Testis (tissue), 3 donors: ENCODE results near the gene GPRASP3. TPM values are rescaled to one million over a fixed set of nuclear protein-coding genes. Genes with fewer than 3 reads are reported as not detected.
"Not testable (repeated sequence)": the region's sequence is repeated elsewhere in the genome, so short reads cannot be mapped to it uniquely, and the experiment has no call there.

ENCODE experiments used
- DNase-seq: peaks from one replicate; pipeline ENCODE4 v3.0.0-alpha.2; 2019
- H3K27ac ChIP-seq, 2 donors: fragments of 200-600 bp; sonication (generic); one replicate each; pipeline ENCODE4 v1.5.1; 2019
- H3K27me3 ChIP-seq: fragments of 200-600 bp; sonication (generic); one replicate; pipeline ENCODE4 v1.5.1; 2019
- H3K36me3 ChIP-seq: fragments of 200-600 bp; sonication (generic); one replicate; pipeline ENCODE4 v1.5.1; 2017; ENCODE audit warnings: low read depth; ENCODE audit errors: missing control alignments
- H3K4me1 ChIP-seq: fragments of 200-600 bp; sonication (generic); one replicate; pipeline ENCODE4 v1.5.1; 2019
- H3K4me3 ChIP-seq, 2 donors: fragments of 200-600 bp; sonication (generic); one replicate each; pipeline ENCODE4 v1.5.1; 2017 to 2019
- H3K9me3 ChIP-seq: fragments of 200-600 bp; sonication (generic); one replicate; pipeline ENCODE4 v1.5.1; 2017
- CTCF ChIP-seq, 3 experiments: fragments of 450-650 bp in 2 of 3; fragments of 200-600 bp in 1 of 3; sonication (generic) in 1 of 3; IDR thresholded peaks; one replicate each; pipeline ENCODE4 v1.5.1; 2016 to 2019; ENCODE audit warnings: antibody characterized with exemption in 3 of 3, mild to moderate bottlenecking in 2 of 3, moderate library complexity in 1 of 3
- POLR2A ChIP-seq: fragments of 450-650 bp; IDR thresholded peaks from one replicate; pipeline ENCODE4 v1.6.1; 2017; ENCODE audit warnings: antibody characterized with exemption, mild to moderate bottlenecking, moderate library complexity
- WGBS, 2 donors: methylation state at CpG; one replicate each; pipeline ENCODE4 v1.1.5; 2018; 5-methylcytosine and 5-hydroxymethylcytosine counted together
- intact Hi-C: fragments of 100-400 bp; cut with DNase I; formaldehyde crosslinking; loops from one replicate; pipeline ENCODE4 v1.15.1; 2023; ENCODE audit warnings: low total_unique reads
- polyA plus RNA-seq: library from polyadenylated mRNA; stranded (reverse); fragments of 350-450 nt; fragmentation: Illumina TruSeq; extraction: RNeasy Lipid Tissue Mini Kit (QIAGEN cat#74804); gene quantifications from one replicate; pipeline ENCODE4 v1.2.3, GENCODE V29; 2014; ENCODE audit warnings: low read depth, low replicate concordance; ENCODE audit not compliant: insufficient read depth
- total RNA-seq, 2 donors: library from RNA; depleted of rRNA; stranded (reverse); fragments of >200 nt; gene quantifications; one replicate each; pipeline ENCODE4 v1.2.3, GENCODE V29; 2016

GPRASP3 gene
- total and polyA plus RNA-seq, 3 donors from 2014 or later: 4.9 to 9.2 (median 7.5) TPM

- no peaks in the 10 kb centered on the region for H3K9me3 ChIP-seq
- peak within 1 kb of the TSS; percentile 62 to 75 for H3K4me3 ChIP-seq
- TF ChIP-seq POLR2A: no peak
- no peak for TF ChIP-seq CTCF (IDR thresholded peaks at IDR 0.05)
- H3K36me3 ChIP-seq: no peaks in the 10 kb centered on the region
- whole genome bisulfite sequencing, 2 donors: 0% methylated on average over 12 of the region's 68 CpGs; no CpG with 5 or more reads in 1 of the 2 donors
- H3K27ac ChIP-seq: peak within 1 kb of the TSS; percentile 90 to 93
- no peaks in the 10 kb centered on the region for H3K4me1 ChIP-seq
- DNase-seq: peak; percentile 52
- intact Hi-C loops: no loop called here
- no peaks in the 10 kb centered on the region for H3K27me3 ChIP-seq
Observed at GRCh38 chrX:102712216-102712966, 8.2 kb upstream of the GPRASP3 start, which contains the start of gene GPRASP2. TSS of gene GPRASP2 (plus strand) at chrX:102712448. CDS start at chrX:102714870, 2,422 bp downstream.

- Histone ChIP-seq H3K36me3 (no peaks in the 10 kb centered on the region), H3K27me3 (no peaks in the 10 kb centered on the region), H3K4me3 (peak overlapping the region; percentile 62 to 75), H3K4me1 (no peaks in the 10 kb centered on the region), H3K27ac (peak overlapping the region; percentile 90 to 93), H3K9me3 (no peaks in the 10 kb centered on the region)
- peak; percentile 76 for DNase-seq
- intact Hi-C loops: no loop called here
- WGBS, 2 donors: 0% methylated on average over 4 to 23 of the region's 23 CpGs
- TF ChIP-seq POLR2A (no peak), CTCF (IDR thresholded peaks at IDR 0.05) (peak; percentile 58 to 77 (median 77))
Observed at GRCh38 chrX:102712981-102713625, 7.4 kb upstream of the GPRASP3 start.

- Histone ChIP-seq H3K36me3 (no peaks in the 10 kb centered on the region), H3K4me3 (no peak overlapping the region), H3K9me3 (no peaks in the 10 kb centered on the region), H3K4me1 (no peaks in the 10 kb centered on the region), H3K27ac (no peak overlapping the region), H3K27me3 (no peaks in the 10 kb centered on the region)
- intact Hi-C loops: no loop called here
- no peak for DNase-seq
- TF ChIP-seq POLR2A: no peak
- TF ChIP-seq CTCF (IDR thresholded peaks at IDR 0.05): no peak
- WGBS, 2 donors: 92 to 100% methylated on average over 3 to 6 of the region's 6 CpGs
Observed at GRCh38 chrX:102714994-102715393, 5.5 kb upstream of the GPRASP3 start.

- no peaks in the 10 kb centered on the region for H3K27me3 ChIP-seq
- intact Hi-C loops: no loop called here
- H3K36me3 ChIP-seq: no peaks in the 10 kb centered on the region
- H3K27ac ChIP-seq: no peak overlapping the region
- 100% methylated on average over 2 to 5 of the region's 5 CpGs for WGBS, 2 donors
- H3K9me3 ChIP-seq: no peaks in the 10 kb centered on the region
- no peak for DNase-seq
- H3K4me3 ChIP-seq: no peak overlapping the region
- no peaks in the 10 kb centered on the region for H3K4me1 ChIP-seq
- TF ChIP-seq CTCF (IDR thresholded peaks at IDR 0.05) (no peak), POLR2A (no peak)
Observed at GRCh38 chrX:102715967-102716366, 4.6 kb upstream of the GPRASP3 start.

- 27 to 41% methylated on average over 5 to 7 of the region's 7 CpGs for WGBS, 2 donors
- H3K4me3 ChIP-seq: peak overlapping the region in 1 of 2 donors; percentile 59
- H3K27me3 ChIP-seq, H3K9me3 ChIP-seq, H3K4me1 ChIP-seq, H3K36me3 ChIP-seq, intact Hi-C loops, DNase-seq, H3K27ac ChIP-seq: not testable (repeated sequence)
Observed at GRCh38 chrX:102721169-102721506, 595 bp downstream of the GPRASP3 start.
